ENCODE results near the gene CD47. TPM values are rescaled to one million over a fixed set of nuclear protein-coding genes. Genes with fewer than 3 reads are reported as not detected.

Gene CD47
- total RNA-seq, 1 donor from 2014 or later = 78.4 TPM

DNA sequence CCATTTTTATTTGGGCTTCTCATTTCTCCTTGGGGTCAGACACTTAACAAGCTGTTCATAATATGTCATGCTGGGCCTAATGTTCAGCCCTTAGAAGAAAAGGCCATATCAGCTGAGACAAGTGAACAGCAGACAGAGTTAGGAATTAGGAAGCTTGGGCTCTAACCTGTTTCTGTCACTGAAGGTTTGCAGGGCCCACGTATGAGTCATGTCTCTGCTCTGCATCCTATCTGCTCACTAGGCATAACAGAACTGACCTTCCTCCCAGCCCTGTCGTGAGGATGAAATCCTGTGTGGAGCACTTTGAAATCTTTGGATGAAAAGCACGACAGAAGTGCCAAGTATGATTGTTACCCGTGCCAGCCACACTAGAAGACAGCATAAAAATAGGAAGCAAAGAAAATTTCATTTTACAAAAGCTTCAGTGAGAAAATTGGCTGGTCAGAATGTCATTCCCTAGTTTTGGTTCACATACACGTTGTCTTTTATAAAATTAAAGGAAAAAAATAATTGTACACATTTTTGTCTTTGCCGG, 26.5 kb upstream of the CD47 start:
- no peak for DNase-seq

DNA sequence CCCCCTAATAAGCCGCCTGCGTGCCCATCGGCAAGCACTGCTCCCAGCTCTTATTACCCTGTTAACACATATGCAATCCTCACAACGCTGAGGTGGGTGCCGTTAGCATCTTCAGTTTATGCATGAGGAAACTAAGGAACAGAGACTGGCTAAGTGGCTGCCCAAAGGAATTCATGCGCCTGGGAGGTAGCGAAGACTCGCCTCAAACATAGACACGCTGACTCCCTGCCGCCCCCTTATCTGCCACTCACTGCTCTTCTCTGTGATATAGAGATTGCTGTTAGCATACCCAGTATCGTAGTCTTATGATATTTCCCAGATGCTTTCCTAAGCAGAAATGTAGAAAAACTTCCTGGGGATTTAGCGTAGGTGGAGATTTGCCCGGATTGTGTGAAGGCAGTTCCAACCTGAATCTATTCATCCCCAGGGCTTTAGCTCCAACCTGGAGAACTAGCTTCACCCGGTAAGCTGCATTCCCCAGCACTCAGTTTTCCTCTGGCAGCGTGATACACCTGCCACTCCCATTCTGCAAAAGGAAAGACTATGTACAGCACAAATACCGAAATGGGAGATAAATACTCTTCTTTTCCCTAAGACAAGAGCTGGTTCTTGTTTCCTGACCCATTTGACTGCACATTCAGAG, 23.7 kb upstream of the CD47 start:
- DNase-seq = no peak

DNA sequence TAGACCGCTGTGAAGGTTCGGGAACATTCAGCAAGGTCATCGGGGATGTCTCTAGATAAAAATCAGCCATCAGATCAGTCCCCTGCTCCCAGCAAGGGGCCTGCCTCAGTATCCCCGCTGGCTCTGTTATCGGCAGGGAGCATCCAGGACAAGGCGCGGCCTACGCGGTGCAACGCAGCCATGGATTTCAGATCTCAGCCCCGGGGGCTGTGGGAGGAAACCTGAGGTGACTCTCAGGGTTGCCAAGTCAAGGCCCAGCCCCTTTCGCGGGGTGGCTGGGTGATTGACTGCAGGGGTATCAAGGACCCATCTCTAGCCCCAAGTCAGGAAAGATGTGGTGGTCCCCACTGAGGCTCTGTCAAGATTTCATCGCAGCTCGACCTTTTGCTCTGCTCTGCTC, 23.1 kb upstream of the CD47 start:
- no peak for DNase-seq

DNA sequence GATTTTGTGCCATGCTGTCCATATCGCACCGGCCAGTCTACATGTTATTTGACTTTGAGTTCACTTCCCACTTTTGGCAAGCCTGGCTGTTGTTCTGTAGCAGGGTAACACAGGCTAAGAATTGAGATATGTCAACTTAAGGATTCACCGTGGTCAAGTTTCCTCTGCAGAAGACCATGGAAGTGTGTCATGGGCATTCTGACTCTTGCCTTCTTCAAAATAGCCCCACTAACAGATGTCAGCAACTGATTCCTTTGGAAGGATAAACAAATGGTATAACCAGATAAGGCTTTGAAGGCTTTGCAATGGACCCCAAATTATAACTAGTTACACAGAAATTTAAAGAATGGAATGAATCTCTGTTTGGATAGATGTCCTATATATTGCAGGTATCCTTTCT, 20.1 kb upstream of the CD47 start:
- no peak for DNase-seq

DNA sequence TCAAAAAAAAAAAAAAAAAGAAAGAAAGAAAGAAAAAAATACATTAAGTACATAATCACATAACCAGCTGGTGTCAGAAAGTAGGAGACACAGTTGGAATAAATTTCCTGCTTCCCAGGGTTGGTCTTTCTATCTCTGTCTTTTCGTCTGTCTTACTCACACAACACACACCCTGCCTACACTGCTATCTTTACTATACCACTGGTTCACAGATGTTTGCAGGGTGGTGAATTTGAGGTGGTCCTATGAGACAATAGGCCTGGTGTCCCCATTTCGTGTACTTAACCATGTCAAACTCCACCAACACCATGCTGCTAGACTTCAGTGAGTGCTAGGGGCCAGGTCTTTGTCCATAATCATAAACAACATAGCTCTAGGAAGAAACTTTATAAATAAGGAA, 17.6 kb upstream of the CD47 start:
- no peak for DNase-seq

DNA sequence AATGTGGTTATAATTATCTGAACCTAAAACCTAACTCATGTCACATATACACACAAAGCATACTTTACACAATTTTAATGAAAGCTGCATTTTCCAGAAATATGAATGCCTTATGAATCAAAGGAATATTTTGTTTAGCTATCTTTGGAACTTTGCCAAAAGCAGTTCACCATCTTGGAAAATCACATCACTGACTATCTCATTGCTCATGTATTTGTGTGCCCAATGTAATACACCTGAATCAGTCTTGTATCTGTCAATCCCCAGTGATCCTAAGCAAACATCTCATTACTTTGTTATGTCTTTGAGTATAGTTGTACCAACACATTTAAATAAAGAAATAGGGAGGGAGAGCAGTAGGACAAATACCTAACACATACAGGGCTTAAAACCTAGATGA, 15.6 kb upstream of the CD47 start:
- no peak for DNase-seq

DNA sequence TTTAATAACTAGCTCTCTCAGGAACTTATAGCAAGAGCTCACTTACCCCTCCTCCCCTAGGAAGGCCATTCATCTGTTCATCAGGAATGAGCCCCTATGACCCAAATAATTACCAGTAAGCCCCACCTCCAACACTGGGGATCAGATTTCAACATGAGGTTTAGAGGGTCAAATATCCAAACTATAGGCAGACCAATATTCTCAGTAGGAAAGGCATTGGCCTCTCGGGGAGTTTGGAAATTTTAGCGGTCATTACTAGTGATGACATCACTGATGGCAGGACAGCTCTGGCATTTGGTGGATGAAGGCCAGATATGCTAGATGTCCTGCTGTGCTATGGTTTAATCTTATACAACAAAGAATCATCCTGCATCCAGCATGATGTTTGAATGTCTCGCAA, 15.2 kb upstream of the CD47 start:
- DNase-seq = no peak

DNA sequence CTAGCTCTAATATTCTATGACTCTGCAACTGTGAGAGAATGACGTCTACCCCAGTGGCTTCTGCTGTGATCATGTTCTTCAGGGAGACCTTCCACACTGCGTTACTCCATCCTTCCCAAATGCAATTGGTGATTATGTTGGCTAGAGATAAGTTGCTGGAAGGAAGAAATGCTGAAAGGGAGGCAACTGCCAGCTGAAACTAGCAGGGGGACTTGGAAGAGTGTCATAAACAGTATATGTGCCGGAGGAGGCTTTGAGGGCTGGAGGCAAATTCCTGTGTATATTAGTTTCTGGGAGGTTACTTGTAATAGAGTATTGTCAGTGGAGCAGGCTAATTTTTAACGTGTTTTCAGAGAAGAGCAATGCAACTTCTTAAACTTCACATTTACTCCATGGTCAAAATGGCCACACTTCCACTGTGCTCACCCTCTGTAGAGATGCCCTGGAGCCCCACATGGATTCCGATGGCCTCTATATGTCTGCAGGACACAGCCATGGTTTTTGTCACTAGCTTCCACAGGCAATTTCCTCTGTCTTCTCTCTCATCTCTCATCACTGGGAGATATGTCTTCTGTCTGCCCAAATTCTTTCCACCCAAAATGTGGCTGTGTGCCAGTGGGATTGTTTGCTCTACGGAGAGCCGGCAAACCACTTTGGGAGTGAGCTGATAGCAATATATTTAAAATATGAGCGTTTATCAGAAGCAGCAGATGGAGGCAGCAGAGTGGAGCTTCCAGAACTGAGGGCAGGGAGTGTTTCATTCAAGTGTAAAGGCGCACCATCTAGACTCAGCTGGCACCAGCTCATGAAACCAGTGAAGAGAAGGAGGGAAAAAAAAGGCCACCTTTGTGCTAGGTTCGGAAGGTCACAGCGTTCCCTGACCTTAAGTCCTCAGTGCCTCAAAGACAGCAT, 13.3 kb upstream of the CD47 start:
- DNase-seq = peak; percentile 38

DNA sequence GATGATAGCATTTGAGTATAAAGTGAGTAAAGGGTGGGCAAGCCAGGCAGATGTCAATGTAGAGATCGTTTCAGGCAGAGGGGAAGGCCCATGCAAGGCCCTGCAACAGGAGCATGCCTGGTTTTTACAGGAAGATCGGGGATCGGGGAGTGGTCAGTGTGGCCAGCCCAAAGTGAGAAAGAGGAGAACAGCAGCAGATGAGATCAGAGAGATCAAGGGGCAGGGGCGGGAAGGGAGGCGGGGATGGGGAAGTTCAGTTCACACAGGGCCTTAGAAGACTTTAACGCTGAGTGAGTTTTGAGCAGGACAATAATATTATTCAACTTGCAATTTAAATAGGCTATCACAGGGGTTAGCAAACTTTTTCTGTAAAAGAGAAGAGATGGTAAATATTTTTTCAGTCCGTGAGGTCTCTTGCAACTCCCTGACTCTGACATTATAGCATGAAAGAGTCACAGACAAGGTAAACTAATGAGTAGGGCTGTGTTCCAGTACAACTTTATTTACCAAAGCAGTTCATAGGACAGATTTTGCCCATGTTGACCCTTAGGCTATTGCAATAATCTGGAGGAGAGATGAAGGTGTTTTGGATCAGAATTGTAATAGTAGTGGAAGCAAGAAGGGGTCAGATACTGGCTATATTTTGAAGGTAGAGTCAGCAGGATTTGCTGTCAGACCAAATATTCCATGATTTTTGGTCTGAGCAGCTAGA, 12.4 kb upstream of the CD47 start:
- no peak for DNase-seq

DNA sequence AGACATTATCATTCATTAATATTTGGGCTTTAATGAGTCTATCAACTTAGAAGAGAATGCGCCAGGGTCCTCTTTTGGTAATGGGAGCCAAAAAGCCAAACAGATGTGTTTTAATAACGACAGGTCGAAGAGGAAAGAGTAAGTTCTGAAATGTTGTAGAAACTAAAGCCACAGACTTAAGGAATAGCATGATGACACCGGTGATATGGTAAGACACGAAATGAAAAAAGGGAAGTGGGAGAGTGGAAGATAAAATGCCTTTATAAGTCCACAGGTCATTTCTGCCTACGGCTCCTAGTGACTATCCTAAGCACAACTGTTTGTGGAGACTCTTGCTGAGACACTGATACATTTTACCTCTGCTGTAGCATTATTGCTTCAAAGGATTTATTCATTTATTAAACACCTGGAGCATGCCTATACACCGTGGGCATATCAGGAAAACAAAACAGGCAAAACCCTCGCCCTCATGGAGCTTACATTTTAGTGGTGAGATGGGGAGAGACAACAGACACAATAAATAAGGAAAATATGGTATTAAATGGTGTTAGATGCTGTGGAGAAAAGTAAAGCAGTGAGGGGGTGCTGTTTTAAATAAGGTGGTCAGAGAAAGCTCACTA, 11.7 kb upstream of the CD47 start:
- no peak for DNase-seq

DNA sequence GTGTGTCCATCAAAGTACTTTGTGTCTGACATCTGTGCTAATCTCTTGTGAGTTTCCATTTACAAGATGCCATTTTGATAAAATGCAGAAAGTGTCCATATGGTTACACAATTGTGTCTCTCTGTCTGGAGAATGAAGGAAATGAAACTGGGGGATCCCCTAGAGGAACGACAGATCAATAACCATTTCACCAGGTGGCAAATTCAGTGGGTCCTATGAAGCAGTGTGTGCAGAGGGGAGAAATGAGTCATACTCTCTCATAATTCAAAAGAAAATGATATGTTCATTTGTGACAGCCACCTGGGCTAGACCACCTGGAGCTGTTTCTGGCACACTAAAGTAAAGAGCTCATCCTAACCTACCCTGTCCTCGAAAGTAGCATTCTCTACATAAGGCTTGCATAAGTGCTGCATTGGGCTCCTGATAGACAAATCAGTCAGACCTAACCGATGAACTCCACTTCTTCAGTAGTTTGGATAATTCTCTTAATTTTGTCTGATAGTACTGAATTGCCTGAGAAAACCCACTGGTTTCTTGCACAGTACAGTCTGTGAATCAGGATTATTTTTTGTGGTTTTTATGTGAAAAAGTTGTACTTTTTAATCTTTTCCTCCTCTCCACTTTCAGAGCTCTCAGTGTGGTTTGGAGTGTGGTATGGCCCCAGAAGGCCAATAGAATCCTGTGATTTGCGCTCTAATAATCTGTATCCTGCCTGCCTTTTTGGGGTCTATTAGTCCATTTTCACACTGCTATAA, 10.3 kb upstream of the CD47 start:
- no peak for DNase-seq

DNA sequence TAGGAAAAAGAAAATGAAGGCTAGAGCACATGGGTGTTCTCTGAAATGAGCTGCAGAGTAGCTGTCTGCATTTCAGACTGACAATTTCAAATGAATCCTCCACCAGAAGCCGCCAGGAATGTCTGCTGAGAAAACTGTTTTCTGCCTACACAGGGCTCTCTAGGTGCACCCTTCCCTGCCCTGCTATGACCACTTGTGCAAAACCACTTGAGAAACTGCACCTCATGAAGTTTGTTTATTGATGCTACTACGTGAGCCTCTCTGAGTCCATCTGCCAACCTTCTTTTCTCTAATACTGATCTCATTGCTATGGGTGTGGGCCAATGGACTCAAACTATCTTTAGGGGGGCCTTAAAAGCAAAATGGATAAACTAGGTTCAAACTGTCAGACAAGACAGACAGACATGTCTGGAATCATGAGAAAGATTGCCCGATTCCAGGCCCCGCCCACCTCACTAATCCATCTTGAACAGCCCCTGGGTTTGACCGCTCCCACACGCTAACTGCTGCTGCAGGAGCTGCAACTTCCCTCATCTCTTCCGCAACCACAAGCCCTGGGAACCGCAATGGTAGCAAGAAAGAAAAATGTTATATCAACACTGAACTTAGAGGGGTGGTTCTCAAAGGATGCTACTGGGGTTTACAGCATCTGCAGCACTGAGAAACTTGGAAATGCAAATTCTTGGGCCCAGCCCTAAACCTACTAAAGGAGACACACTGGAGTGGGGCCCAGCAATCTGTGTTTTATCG, 9.0 kb upstream of the CD47 start:
- no peak for DNase-seq

DNA sequence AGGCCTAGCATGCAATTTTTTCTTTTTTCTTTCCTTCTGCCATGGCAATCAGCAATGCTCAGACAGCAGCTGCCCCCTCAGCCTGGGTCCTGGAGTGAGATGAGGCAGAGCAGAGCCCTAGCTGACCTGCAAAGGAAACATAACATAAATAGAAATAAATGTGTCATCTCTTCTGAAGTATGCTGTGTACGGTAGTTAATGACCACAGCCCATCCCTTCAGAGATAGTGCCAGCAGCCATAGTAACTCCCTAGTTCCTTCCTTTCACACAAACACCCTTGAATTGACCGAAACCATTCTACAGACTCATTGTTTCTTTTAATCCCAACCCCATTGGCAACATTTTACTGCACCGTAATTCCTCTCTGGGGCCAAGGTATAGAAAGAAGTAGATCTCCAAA, 8.4 kb upstream of the CD47 start:
- no peak for DNase-seq

DNA sequence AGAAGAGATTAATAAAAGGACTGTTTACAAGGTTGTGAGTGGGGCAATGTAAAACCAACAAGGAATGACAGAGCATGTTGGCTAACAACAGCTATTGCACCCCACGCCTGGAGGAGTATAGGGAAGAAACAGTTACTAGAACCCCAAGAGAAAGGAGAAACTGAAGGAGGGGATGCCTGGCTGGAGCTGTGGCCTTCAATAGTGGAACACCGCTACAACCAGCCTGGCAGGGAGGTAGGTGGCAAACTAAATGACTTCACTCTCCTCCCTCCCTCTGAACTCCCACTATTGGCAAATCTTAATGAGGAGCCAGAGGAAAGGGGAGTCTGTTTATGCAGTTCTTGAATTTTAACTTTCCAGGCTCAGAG, 7.2 kb upstream of the CD47 start:
- DNase-seq = no peak

DNA sequence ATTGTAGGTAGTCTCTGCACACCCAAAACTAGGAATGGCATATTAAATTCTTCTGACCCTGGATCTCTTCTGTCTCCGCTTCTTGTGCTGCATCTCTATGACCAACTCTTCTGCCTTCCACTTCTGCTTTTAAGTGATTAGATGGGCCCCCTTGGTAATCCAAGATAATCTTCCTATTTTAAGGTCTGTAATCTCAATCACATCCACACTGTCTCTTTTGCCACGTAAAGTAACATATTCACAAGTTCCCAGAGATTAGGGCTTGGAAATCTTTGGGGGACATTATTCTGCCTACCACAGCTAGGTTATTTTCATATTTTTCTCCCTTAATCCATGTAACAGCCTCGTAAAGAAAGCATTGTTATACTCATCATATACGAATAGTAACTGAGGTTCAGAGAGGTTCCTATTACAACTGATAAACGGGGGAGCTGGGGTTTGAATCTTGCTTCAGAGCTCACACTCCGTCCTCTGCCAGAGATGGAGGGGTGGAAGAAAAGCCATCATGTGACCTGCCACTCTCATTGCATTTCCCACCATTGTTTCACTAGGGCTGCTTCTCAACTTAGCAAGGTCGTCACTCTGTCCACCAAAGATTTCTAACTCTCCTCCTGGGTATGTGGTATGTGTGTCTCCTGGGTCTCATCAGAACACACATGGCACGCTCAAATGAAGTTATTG, 6.6 kb upstream of the CD47 start:
- no peak for DNase-seq

DNA sequence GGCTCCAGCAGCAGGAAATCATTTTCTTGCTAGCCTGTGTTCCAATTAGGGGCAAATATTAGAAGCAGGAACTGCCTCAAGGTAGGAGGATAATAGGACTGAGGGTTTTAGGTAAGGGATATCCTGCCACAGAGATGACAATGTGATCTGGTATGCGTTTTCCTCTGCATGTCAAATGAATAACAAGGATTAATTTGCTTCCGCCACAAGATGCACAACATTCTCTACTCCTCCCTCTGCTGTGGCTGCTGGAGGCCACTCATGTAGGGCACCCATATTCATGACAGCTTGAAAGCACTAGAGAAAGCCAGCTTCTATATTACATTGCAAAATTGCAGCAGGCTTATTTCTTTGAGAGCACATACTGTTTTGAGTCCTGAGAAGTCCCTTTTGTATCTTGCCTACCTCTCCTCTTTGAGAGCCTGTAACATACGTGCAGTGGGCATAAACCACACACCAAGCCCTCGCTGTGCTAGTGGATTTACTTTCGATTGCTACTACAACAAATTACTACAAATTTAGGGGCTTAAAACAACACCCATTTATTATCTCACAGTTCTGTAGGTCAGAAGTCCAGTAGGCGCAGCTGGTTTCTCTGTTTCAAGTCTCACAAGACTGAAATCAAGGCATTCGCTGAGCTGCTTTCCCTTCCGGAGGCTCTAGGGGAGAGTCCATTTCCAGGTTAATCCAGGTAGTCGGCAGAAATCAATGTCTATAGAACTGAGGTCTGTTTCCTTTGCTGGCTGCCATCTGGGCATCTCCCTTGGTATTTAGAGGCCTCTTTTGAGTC, 5.9 kb upstream of the CD47 start:
- no peak for DNase-seq

DNA sequence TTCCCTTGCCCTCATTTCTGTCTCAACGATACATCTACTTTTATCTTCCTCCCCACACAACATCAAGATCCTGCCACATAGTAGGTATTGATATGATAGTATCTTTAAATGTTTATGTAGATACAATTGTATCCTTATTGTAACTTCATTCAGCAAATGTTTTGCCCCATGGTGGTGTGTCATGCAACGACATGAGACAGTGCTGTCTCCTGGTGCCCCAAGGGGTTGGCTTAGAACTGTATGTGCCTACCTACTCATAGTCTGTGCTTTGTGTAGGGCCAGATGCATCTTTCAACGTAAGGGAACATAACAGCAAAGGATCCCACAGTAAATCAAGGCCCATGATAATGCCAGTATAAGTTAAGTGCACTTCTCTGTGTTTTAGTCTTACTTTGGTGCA, 2.8 kb upstream of the CD47 start:
- DNase-seq = no peak

DNA sequence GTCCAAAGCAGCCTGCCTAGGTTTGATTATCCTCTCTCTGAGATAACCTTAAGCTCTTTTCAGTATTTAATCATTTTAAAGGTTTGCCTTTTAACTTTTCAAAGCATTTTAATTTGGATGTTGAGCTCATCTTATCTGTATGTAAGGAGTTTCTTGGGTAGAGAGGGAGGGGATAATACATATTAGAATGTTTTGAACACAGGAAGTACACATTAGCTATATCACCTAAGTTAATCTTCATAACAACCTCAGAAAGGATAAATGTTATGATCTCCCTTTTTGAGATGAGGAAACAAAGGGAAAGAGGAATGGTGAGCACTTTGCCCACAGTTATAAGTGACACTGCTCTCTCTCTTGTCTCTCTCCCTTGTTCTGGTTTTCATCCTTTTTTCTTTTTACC, 2.2 kb upstream of the CD47 start:
- DNase-seq = no peak

DNA sequence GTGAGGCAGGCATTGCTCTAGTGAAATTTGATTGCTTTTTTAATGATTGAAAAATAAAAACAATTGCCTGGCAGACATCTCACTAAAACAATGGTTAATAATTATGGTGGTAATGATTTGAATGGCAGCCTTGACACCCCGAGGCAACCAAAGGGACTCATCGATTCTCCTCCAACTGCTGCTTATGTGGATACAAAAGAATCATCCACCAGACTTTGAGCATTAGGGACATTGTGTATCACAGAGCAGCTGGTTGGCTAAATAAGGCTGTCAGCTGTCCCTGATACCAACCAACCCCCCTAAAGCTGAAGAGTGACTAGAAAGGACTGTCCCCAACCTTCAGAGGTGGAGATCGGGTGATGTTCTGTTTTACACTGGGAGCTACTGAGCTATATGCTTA, 1.7 kb upstream of the CD47 start:
- DNase-seq = no peak

All from skin of body (tissue), 2 donors.